RWPE1 (cell line): Measurements from ENCODE around the gene SESN2.

Experiments used
- CTCF ChIA-PET: fragments of 350-600 bp; sonication (Branson Sonifier 250); formaldehyde crosslinking; extraction: SDS; loops from one replicate; lab custom pipeline; 2021; lab: Yijun Ruan, JAX
- POLR2A ChIA-PET: fragments of 400-600 bp; formaldehyde crosslinking; extraction: SDS; loops from one replicate; lab custom pipeline; 2020; ENCODE audit warnings: antibody characterized with exemption; ENCODE audit not compliant: low non-redundant PET; lab: Yijun Ruan, JAX
- DNase-seq: peaks from one replicate; pipeline ENCODE4 v3.0.0; 2012; ENCODE audit warnings: low spot score
- H3K27ac ChIP-seq: fragments of 450-650 bp; 2 replicates; pipeline ENCODE4 v1.5.1; 2017
- CTCF ChIP-seq: fragments of 450-650 bp; conservative IDR thresholded peaks from 2 replicates; pipeline ENCODE4 v1.5.1; 2017; ENCODE audit warnings: low read depth, mild to moderate bottlenecking

SESN2 gene

GRCh38 chr1:28248273-28249012, 10.9 kb upstream of the SESN2 start:
- peak overlapping the region; percentile 91 for H3K27ac ChIP-seq
- ChIA-PET CTCF (interaction anchor here (0.5 to 1.9 kb wide), 17 partner anchors 10 to 161 kb away, joined by 3 to 14 read pairs (median 4); partner anchors contain the start of genes DNAJC8 and MED18), POLR2A (interaction anchor here (0.6 to 1.6 kb wide), 4 partner anchors 11 to 121 kb away, joined by 3 to 7 read pairs (median 4); partner anchors contain the start of genes MED18, PHACTR4 and SESN2)
- peak; percentile 63 for DNase-seq
- TF ChIP-seq CTCF, result peak; percentile 94

GRCh38 chr1:28249013-28249865, 10.1 kb upstream of the SESN2 start:
- peak; percentile 89 for DNase-seq
- ChIA-PET CTCF (interaction anchor here (0.6 to 1.9 kb wide), 15 partner anchors 9 to 160 kb away, joined by 3 to 14 read pairs (median 4); partner anchors contain the start of genes DNAJC8 and MED18), POLR2A (interaction anchor here (0.6 to 1.6 kb wide), 5 partner anchors 10 to 120 kb away, joined by 3 to 7 read pairs (median 4); partner anchors contain the start of genes MED18, PHACTR4 and SESN2)
- TF ChIP-seq CTCF, result no peak
- H3K27ac ChIP-seq, result peak overlapping the region; percentile 91

- POLR2A ChIA-PET, result interaction anchor here (1.2 to 1.6 kb wide), 2 partner anchors 10 to 120 kb away, joined by 3 to 7 read pairs; partner anchors contain the start of genes PHACTR4 and SESN2
- TF ChIP-seq CTCF, result no peak
- peak overlapping the region; percentile 91 for H3K27ac ChIP-seq
- DNase-seq, result no peak
- CTCF ChIA-PET, result interaction anchor here (0.6 to 1.8 kb wide), 3 partner anchors 10 to 26 kb away, joined by 3 to 12 read pairs (median 3); partner anchors contain the start of gene DNAJC8
Observed at GRCh38 chr1:28249866-28250295, 9.4 kb upstream of the SESN2 start.

GRCh38 chr1:28256197-28256827, 3.0 kb upstream of the SESN2 start:
- no peak for DNase-seq
- TF ChIP-seq CTCF, result no peak
- peak overlapping the region; percentile 29; the same call in 1 of the 2 replicates for H3K27ac ChIP-seq
- CTCF ChIA-PET, result no interaction called here
- POLR2A ChIA-PET, result interaction anchor here (0.6 to 0.7 kb wide), 2 partner anchors 126 to 298 kb away, joined by 3 to 4 read pairs; no protein-coding TSS in a partner anchor

GRCh38 chr1:28257736-28258135, 1.6 kb upstream of the SESN2 start:
- POLR2A ChIA-PET, result no interaction called here
- no peak for TF ChIP-seq CTCF
- CTCF ChIA-PET, result interaction anchor here (0.6 to 1.7 kb wide), 2 partner anchors 9 to 181 kb away, joined by 3 to 8 read pairs; no protein-coding TSS in a partner anchor
- no peak for DNase-seq
- H3K27ac ChIP-seq, result peak overlapping the region; percentile 29
